SK-N-SH (cell line): ENCODE data around the gene PES1. TPM values are rescaled to one million over a fixed set of nuclear protein-coding genes. Genes with fewer than 3 reads are reported as not detected.

Experiments
- CTCF ChIA-PET: fragments of 300-600, 350-600 bp; formaldehyde crosslinking; extraction: SDS; loops from one replicate; lab custom pipeline; 2021; lab: Yijun Ruan, JAX
- POLR2A ChIA-PET: fragments of 350-600 bp; sonication (Branson Sonifier 250); formaldehyde crosslinking; extraction: SDS; loops from one replicate; lab custom pipeline; 2020; ENCODE audit warnings: antibody characterized with exemption, inconsistent platforms; lab: Yijun Ruan, JAX
- DNase-seq: peaks from one replicate; pipeline ENCODE4 v3.0.0; 2012
- H2AFZ ChIP-seq: fragments of 200-600 bp; sonication (generic); 2 replicates; pipeline ENCODE4 v1.8.1; 2016; ENCODE audit warnings: antibody characterized with exemption, mild to moderate bottlenecking, low read depth
- H3F3A ChIP-seq: fragments of 200-600 bp; sonication (generic); replicated peaks from 2 replicates; pipeline ENCODE3; 2016; ENCODE audit warnings: antibody characterized with exemption, mild to moderate bottlenecking; ENCODE audit not compliant: insufficient read depth
- H3K27ac ChIP-seq, 2 experiments: fragments of 200-500 bp in 1 of 2; fragments of 200-600 bp in 1 of 2; sonication (Bioruptor generic) in 1 of 2; sonication (generic), shearing (Covaris generic) in 1 of 2; 2 replicates each; pipeline versions ENCODE4 v1.5.1 to v1.6.1; 2014 to 2016; ENCODE audit warnings: low read depth in 2 of 2, inconsistent platforms in 1 of 2, low read length in 1 of 2, mild to moderate bottlenecking in 1 of 2, mixed read lengths in 1 of 2
- H3K27me3 ChIP-seq: fragments of 200-600 bp; sonication (generic), shearing (Covaris generic); 2 replicates; pipeline ENCODE4 v1.6.1; 2016; ENCODE audit warnings: mixed run types; ENCODE audit not compliant: insufficient read depth
- H3K36me3 ChIP-seq, 2 experiments: fragments of 200-500 bp in 1 of 2; fragments of 200-600 bp in 1 of 2; sonication (Bioruptor generic) in 1 of 2; sonication (generic) in 1 of 2; replicated peaks in 1 of 2; 2 replicates each; pipeline versions ENCODE3 to v1.5.1; 2014 to 2016; ENCODE audit warnings: low read length in 1 of 2, mild to moderate bottlenecking in 1 of 2; ENCODE audit not compliant: insufficient read depth in 2 of 2, control insufficient read depth in 1 of 2
- H3K4me1 ChIP-seq, 2 experiments: fragments of 200-500 bp in 1 of 2; fragments of 200-600 bp in 1 of 2; sonication (Bioruptor generic) in 1 of 2; sonication (generic), shearing (Covaris generic) in 1 of 2; 2 replicates each; pipeline versions ENCODE4 v1.5.1 to v1.6.1; 2014 to 2016; ENCODE audit warnings: low read depth in 1 of 2, low read length in 1 of 2, mixed run types in 1 of 2; ENCODE audit not compliant: insufficient read depth in 2 of 2, control insufficient read depth in 1 of 2
- H3K4me2 ChIP-seq: fragments of 200-600 bp; sonication (generic), shearing (Covaris generic); 2 replicates; pipeline ENCODE4 v1.6.1; 2017; ENCODE audit warnings: mixed run types
- H3K4me3 ChIP-seq, 2 experiments: fragments of 200-500 bp in 1 of 2; fragments of 200-600 bp in 1 of 2; sonication (Bioruptor generic) in 1 of 2; sonication (generic), shearing (Covaris generic) in 1 of 2; 2 replicates each; pipeline versions ENCODE4 v1.5.1 to v1.8.1; 2014 to 2016; ENCODE audit warnings: low read depth in 2 of 2, inconsistent platforms in 1 of 2, low read length in 1 of 2, mild to moderate bottlenecking in 1 of 2, mixed read lengths in 1 of 2, moderate library complexity in 1 of 2
- H3K79me2 ChIP-seq: fragments of 200-600 bp; sonication (generic); 2 replicates; pipeline ENCODE4 v1.8.1; 2017; ENCODE audit warnings: mild to moderate bottlenecking; ENCODE audit not compliant: insufficient read depth
- H3K9ac ChIP-seq: fragments of 200-600 bp; sonication (generic); 2 replicates; pipeline ENCODE4 v1.6.1; 2017; ENCODE audit warnings: mixed run types
- H3K9me2 ChIP-seq: fragments of 200-600 bp; sonication (generic); 2 replicates; pipeline ENCODE4 v1.6.1; 2017; ENCODE audit warnings: mixed run types
- H3K9me3 ChIP-seq: fragments of 200-600 bp; sonication (generic); 2 replicates; pipeline ENCODE4 v1.6.1; 2017; ENCODE audit warnings: mixed run types, mild to moderate bottlenecking, moderate library complexity
- H4K20me1 ChIP-seq: fragments of 200-600 bp; sonication (generic); 2 replicates; pipeline ENCODE4 v1.6.1; 2017; ENCODE audit warnings: mild to moderate bottlenecking, mixed run types; ENCODE audit not compliant: insufficient read depth
- CTCF ChIP-seq: fragments of 200-600 bp; sonication (generic); IDR thresholded peaks from 2 replicates; pipeline ENCODE4 v1.6.1; 2017; ENCODE audit warnings: antibody characterized with exemption, mild to moderate bottlenecking, moderate library complexity
- ELF1 ChIP-seq: IDR thresholded peaks from 2 replicates; pipeline ENCODE4 v1.4.0; 2012
- EP300 ChIP-seq, 2 experiments: IDR thresholded peaks; 2 replicates each; pipeline versions ENCODE4 v1.4.0 to v1.6.1; 2012; ENCODE audit warnings: borderline replicate concordance in 1 of 2, low read depth in 1 of 2, low read length in 1 of 2
- EZH2phosphoT487 ChIP-seq: fragments of 200-600 bp; sonication (generic); IDR thresholded peaks from 2 replicates; pipeline ENCODE4 v1.6.1; 2017; ENCODE audit warnings: low read depth, mixed run types, mild to moderate bottlenecking, antibody characterized with exemption, moderate library complexity, borderline replicate concordance
- FOXM1 ChIP-seq: IDR thresholded peaks from 2 replicates; pipeline ENCODE4 v1.4.0; 2012; ENCODE audit warnings: low read depth, mild to moderate bottlenecking
- GABPA ChIP-seq: IDR thresholded peaks from 2 replicates; pipeline ENCODE4 v1.4.0; 2012; ENCODE audit warnings: low read depth, mild to moderate bottlenecking
- GATA2 ChIP-seq: sonication (generic); formaldehyde crosslinking; IDR thresholded peaks from 2 replicates; pipeline ENCODE4 v1.5.0; 2020; ENCODE audit warnings: mild to moderate bottlenecking, missing genetic modification reagents
- IRF3 ChIP-seq: fragments of 150-350 bp; IDR thresholded peaks from 2 replicates; pipeline ENCODE4 v1.6.1; 2016; ENCODE audit warnings: mild to moderate bottlenecking, low read depth, low read length
- JUND ChIP-seq: IDR thresholded peaks from 2 replicates; pipeline ENCODE4 v1.4.0; 2012
- MAX ChIP-seq: IDR thresholded peaks from 2 replicates; pipeline ENCODE4 v1.4.0; 2012; ENCODE audit warnings: low read depth
- MEF2A ChIP-seq: IDR thresholded peaks from 2 replicates; pipeline ENCODE4 v1.4.0; 2012; ENCODE audit warnings: low read depth, borderline replicate concordance
- MXI1 ChIP-seq: IDR thresholded peaks from 2 replicates; pipeline ENCODE4 v1.6.1; 2012; ENCODE audit warnings: mild to moderate bottlenecking, low read depth, low read length, improper control_type of control experiment
- NRF1 ChIP-seq: IDR thresholded peaks from 2 replicates; pipeline ENCODE4 v1.6.1; 2012; ENCODE audit warnings: low read depth, mild to moderate bottlenecking, low read length
- RAD21 ChIP-seq: IDR thresholded peaks from 2 replicates; pipeline ENCODE4 v1.6.1; 2012; ENCODE audit warnings: mild to moderate bottlenecking, low read length
- RXRA ChIP-seq: IDR thresholded peaks from 2 replicates; pipeline ENCODE4 v1.4.0; 2012; ENCODE audit warnings: low read depth, mild to moderate bottlenecking, borderline replicate concordance
- TAF1 ChIP-seq: IDR thresholded peaks from 2 replicates; pipeline ENCODE4 v1.6.1; 2012; ENCODE audit warnings: low read depth, mild to moderate bottlenecking, low read length, moderate library complexity, borderline replicate concordance
- TEAD4 ChIP-seq: IDR thresholded peaks from 2 replicates; pipeline ENCODE4 v1.4.0; 2012; ENCODE audit warnings: mild to moderate bottlenecking, borderline replicate concordance; ENCODE audit not compliant: insufficient read depth
- USF1 ChIP-seq: IDR thresholded peaks from 2 replicates; pipeline ENCODE4 v1.4.0; 2012; ENCODE audit warnings: low read depth, borderline replicate concordance
- WGBS: methylation state at CpG from one replicate; pipeline ENCODE4 v1.1.6; 2017; ENCODE audit warnings: low lambda C conversion rate; 5-methylcytosine and 5-hydroxymethylcytosine counted together
- polyA plus RNA-seq, 3 experiments: library from polyadenylated mRNA; depleted of rRNA; stranded (reverse); fragments of >200 nt; gene quantifications; 2 replicates each; pipeline ENCODE4 v1.2.3, GENCODE V29; 2012
- TF ChIP-seq, protein P1 (sequence below): IDR thresholded peaks from 2 replicates; pipeline ENCODE4 v1.4.0; 2012; ENCODE audit warnings: low read depth, borderline replicate concordance

The PES1 gene
- polyA plus RNA-seq, 1 of the 3 experiments (the other 2 are of a cell fraction): 109 TPM

- no peak for TF ChIP-seq NRF1
- no peak for TF ChIP-seq GATA2 (CRISPR knock-in tag)
- no peak for TF ChIP-seq FOXM1
- TF ChIP-seq TAF1: no peak
- TF ChIP-seq IRF3: no peak
- no peak for TF ChIP-seq MXI1
- no peak for TF ChIP-seq GABPA
- no peak for TF ChIP-seq JUND
- no peak for TF ChIP-seq TEAD4
- TF ChIP-seq MAX: no peak
- no peak for TF ChIP-seq USF1
Observed at GRCh38 chr22:30607300-30607930, 15.7 kb upstream of the PES1 start (continued).

DNA sequence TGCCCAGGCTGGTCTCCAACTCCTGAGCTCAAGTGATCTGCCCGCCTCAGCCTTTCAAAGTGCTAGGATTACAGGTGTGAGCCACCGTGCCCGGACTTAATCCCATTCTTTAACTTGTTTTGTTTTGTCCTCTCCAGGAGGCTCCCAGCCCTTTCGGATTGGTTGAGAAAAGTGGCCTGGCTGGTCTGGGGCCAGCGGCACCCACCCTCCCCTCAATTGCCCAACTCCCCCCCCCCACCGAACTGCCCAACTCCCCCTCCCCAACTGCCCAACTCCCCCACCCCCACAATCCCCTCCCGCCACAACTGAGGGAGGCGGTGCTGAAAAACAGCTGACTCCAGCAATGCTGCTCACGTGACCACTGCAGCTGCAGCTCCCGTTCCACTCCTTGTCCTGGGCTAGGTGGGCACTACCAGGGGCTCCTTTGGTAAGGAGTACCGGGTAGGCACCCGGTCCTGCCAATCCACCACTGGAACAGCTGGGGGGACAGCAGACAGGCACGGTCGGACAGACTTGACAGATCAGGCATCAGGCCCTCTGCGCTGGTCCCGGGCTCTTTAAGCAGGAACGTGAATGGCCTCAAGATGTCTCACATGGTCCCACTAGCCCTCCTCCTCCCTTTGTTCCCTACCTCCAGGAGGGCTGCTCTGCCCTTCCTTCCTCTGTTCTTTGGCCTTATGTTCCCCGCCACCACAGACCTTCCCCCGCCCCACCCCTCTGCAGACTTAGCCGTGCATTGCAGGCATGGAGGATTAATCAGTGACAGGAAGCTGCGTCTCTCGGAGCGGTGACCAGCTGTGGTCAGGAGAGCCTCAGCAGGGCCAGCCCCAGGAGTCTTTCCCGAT is 15.0 kb upstream of the PES1 start, which contains the start of gene TCN2:
TCN2 (plus strand) TSS at position 720 of the 845 bp plus-strand sequence. CDS start 158 bp downstream, outside the sequence.
- ChIA-PET CTCF (interaction anchor here (0.6 to 4.1 kb wide), 19 partner anchors 9 to 1689 kb away, joined by 3 to 24 read pairs (median 4); partner anchors contain the start of genes MTFP1, PES1 and SLC35E4), POLR2A (interaction anchor here (1.0 to 1.1 kb wide), 4 partner anchors 9 to 28 kb away, joined by 3 to 7 read pairs (median 3); partner anchors contain the start of gene PES1)
- peak; percentile 80 for DNase-seq
- no peaks in the 10 kb centered on the region for H3K9me2 ChIP-seq
- H3K79me2 ChIP-seq: no peaks in the 10 kb centered on the region
- H4K20me1 ChIP-seq: no peaks in the 10 kb centered on the region
- peaks cover 4% of the 10 kb centered on the region for H3F3A ChIP-seq
- H3K27ac ChIP-seq: peak within 1 kb of the TSS in 1 of 2 experiments; percentile 64; a peak in 2 of 4 replicates
- no peaks in the 10 kb centered on the region for H3K9me3 ChIP-seq
- peak within 1 kb of the TSS; percentile 94 for H2AFZ ChIP-seq
- peaks cover 10 to 15% of the 10 kb centered on the region in 2 experiments; a peak in 2 of 4 replicates for H3K4me1 ChIP-seq
- no peaks in the 10 kb centered on the region for H3K27me3 ChIP-seq
- H3K36me3 ChIP-seq: no peaks in the 10 kb centered on the region
- peak within 1 kb of the TSS; percentile 42; the same call in 1 of the 2 replicates for H3K9ac ChIP-seq
- 6% methylated on average over 17 of the region's 24 CpGs for WGBS
- H3K4me3 ChIP-seq: peak within 1 kb of the TSS; percentile 53 to 56
- peak within 1 kb of the TSS; percentile 82 for H3K4me2 ChIP-seq
- TF ChIP-seq TAF1 (peak; percentile 19; the same call in 1 of the 2 replicates), IRF3 (no peak), RXRA (no peak), EP300 (IDR thresholded peaks at IDR 0.05; ENCODE audit: borderline replicate concordance in 1 of 2, low read depth in 1 of 2, low read length in 1 of 2) (no peak), MAX (peak; percentile 15; the same call in 1 of the 2 replicates), ELF1 (no peak), EZH2phosphoT487 (no peak), MXI1 (peak; percentile 67; the same call in 1 of the 2 replicates), CTCF (no peak), MEF2A (no peak), RAD21 (no peak), FOXM1 (no peak)
- TF ChIP-seq, protein P1, sequence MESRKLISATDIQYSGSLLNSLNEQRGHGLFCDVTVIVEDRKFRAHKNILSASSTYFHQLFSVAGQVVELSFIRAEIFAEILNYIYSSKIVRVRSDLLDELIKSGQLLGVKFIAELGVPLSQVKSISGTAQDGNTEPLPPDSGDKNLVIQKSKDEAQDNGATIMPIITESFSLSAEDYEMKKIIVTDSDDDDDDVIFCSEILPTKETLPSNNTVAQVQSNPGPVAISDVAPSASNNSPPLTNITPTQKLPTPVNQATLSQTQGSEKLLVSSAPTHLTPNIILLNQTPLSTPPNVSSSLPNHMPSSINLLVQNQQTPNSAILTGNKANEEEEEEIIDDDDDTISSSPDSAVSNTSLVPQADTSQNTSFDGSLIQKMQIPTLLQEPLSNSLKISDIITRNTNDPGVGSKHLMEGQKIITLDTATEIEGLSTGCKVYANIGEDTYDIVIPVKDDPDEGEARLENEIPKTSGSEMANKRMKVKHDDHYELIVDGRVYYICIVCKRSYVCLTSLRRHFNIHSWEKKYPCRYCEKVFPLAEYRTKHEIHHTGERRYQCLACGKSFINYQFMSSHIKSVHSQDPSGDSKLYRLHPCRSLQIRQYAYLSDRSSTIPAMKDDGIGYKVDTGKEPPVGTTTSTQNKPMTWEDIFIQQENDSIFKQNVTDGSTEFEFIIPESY: no peak
